Smooth muscle cell of the coronary artery (primary cell): ENCODE measurements around the gene PROX2. TPM values are rescaled to one million over a fixed set of nuclear protein-coding genes. Genes with fewer than 3 reads are reported as not detected.

Source experiments
- total RNA-seq: library from RNA; depleted of rRNA; stranded (reverse); fragments of >200 nt; gene quantifications from 2 replicates; pipeline ENCODE4 v1.2.3, GENCODE V29; 2014; ENCODE audit warnings: low replicate concordance

Gene PROX2, protein sequence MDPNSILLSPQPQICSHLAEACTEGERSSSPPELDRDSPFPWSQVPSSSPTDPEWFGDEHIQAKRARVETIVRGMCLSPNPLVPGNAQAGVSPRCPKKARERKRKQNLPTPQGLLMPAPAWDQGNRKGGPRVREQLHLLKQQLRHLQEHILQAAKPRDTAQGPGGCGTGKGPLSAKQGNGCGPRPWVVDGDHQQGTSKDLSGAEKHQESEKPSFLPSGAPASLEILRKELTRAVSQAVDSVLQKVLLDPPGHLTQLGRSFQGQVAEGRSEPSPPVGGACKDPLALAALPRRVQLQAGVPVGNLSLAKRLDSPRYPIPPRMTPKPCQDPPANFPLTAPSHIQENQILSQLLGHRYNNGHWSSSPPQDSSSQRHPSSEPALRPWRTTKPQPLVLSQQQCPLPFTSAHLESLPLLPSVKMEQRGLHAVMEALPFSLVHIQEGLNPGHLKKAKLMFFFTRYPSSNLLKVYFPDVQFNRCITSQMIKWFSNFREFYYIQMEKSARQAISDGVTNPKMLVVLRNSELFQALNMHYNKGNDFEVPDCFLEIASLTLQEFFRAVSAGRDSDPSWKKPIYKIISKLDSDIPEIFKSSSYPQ
- total RNA-seq, result not detected in 2 replicates

GRCh38 chr14:74875941-74876913, at the start of gene PROX2:
TSS of gene PROX2 (minus strand) at chr14:74876145. CDS start at chr14:74863834, 12,311 bp downstream.

GRCh38 chr14:74922752-74923401, 46.9 kb upstream of the PROX2 start, which contains the start of gene RPS6KL1:
TSS of gene RPS6KL1 (minus strand) at chr14:74923260. CDS start at chr14:74921541, 1,719 bp downstream.

DNA sequence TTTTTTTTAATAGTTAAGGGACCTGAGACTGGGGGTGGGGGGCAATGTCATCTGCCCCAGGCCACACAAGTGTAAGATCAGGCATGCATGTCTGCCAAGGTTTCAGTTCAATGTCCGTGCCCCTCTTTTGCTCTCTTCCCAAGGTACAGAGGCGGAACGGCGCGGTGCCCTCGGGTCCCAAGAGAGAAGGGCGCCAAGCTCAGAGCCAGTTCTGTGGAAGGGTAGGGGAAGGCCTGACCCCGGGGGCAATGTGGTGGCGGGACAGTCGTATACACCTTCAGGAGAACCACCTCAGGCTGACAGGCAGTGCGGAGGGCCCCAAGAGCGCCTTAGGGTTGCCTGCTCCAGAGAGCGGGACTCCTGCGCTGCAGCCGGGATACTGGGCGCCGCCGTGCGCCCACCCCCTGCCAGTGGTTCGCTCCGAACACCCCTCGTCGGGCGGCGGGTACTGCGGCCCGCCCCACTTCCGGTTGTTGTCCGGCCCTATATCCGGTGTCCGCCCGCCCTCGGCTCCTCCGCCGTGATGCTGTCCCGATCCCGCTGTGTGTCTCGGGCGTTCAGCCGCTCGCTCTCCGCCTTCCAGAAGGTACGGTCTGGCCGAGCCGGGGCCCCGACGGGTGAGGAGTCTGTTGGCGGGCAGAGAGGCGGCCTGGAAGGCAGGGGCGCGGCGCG, 5.6 kb upstream of the PROX2 start, which contains the start of gene DLST:
DLST (plus strand) TSS at position 486 of the 672 bp plus-strand sequence; CDS start at position 524, 38 bp downstream.

Other genes starting within 250 kb of the PROX2 start
- 22.6 and 32.7 TPM in 2 replicates for gene AREL1, start 163.1 kb downstream of the PROX2 start, total RNA-seq
- 26.0 and 27.0 TPM in 2 replicates for gene FCF1, start 163.0 kb downstream of the PROX2 start, total RNA-seq
- gene YLPM1, start 112.8 kb downstream of the PROX2 start, total RNA-seq, result 15.9 and 19.5 TPM in 2 replicates
- 31.5 and 36.6 TPM in 2 replicates for gene DLST, start 5.8 kb upstream of the PROX2 start, total RNA-seq
- 0.35 and 0.45 TPM in 2 replicates for gene RPS6KL1, start 47.1 kb upstream of the PROX2 start, total RNA-seq
- gene PGF, start 79.5 kb upstream of the PROX2 start, total RNA-seq, result 16.2 and 29.3 TPM in 2 replicates
- 50.8 and 53.7 TPM in 2 replicates for gene EIF2B2, start 126.8 kb upstream of the PROX2 start, total RNA-seq
- gene MLH3, start 175.3 kb upstream of the PROX2 start, total RNA-seq, result 15.0 and 24.2 TPM in 2 replicates
- 8.3 and 8.5 TPM in 2 replicates for gene ACYP1, start 187.9 kb upstream of the PROX2 start, total RNA-seq
- gene ZC2HC1C, start 193.5 kb upstream of the PROX2 start, total RNA-seq, result 0.23 and 0.53 TPM in 2 replicates